ENCODE results near the gene MCF2L2. TPM values are rescaled to one million over a fixed set of nuclear protein-coding genes. Genes with fewer than 3 reads are reported as not detected.
"Not testable (repeated sequence)": the region's sequence is repeated elsewhere in the genome, so short reads cannot be mapped to it uniquely, and the experiment has no call there.

MCF2L2 gene
- total RNA-seq, 1 experiment from 2014 or later, result 0.46 TPM

- DNase-seq (ENCODE audit: low read depth), result peak; percentile 78
Measured at GRCh38 chr3:183244219-183244618, 184.2 kb downstream of the MCF2L2 start.

GRCh38 chr3:183242431-183242830 lies 186.0 kb downstream of the MCF2L2 start:
- no peak for DNase-seq (ENCODE audit: low read depth)

DNA sequence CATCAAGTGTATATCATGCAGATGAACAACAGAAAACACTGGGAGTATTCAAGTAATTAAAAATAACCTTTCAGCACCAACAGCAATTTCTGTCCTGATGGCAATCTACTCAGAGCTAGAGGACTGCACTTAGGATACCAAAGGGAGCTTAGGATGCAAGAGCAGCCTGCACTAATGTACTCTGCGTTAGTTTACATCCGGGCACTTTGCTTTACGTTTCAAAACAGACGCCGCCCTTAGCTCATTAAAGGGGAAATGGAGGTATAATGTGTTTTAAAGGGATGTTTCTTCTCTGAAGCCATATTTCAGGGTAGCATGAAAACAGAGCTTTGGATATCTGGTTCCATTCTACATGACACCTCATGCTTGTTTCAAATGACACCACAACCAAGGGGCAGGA lies 189.4 kb downstream of the MCF2L2 start:
- DNase-seq (ENCODE audit: low read depth), result no peak

DNA sequence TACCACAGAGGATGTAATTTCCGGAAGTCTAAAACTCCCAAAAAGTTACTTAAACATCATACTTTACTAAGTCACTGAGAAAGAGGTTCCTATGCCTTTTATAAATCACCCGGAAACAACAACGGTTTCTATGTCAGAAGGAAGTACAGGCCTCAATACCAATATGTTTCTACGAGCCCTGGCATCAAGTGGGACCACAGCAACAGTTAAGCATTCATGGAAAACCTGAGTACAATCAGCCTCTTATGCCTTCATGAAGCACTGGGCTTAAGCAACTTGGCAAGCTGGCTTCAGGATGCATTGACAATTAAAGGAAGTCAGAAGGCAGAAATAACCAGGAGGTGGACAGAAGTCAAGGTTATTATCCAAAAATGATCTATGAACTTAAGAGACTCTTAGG lies 194.5 kb downstream of the MCF2L2 start:
- DNase-seq (ENCODE audit: low read depth), result no peak

DNA sequence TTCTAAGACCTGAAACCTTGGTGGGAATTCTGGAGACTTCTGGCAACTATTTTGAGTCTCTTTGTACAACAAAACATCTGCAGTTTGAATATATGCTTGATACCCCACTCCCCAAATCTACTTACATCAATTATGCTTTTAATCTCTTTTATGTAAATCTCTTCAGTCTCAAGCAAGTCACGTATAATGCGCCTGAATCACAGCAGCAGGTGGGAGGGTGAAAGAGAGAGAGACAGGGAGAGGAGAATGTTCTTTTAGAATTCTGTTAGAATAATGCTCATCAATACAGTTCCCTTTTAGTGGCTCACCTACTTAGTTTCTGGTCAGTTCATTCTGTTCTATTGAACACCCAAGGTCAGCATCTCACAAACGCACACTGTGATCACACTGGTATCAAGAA lies 197.6 kb downstream of the MCF2L2 start:
- DNase-seq (ENCODE audit: low read depth), result no peak

DNA sequence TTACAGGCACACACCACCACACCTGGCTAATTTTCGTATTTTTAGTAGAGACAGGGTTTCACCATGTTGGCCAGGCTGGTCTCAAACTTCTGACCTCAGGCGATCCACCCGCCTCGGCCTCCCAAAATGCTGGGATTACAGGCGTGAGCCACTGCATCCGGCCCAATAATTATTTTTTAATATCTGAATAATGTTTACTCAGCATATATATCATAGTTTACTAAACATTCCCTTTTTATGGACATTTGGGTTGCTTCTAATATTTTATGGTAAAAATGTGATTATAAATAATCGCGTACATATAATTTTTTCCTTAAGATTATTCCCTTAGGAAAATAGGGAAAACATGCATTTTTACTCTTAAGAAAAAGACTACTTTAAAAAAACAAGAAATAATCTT lies 198.2 kb downstream of the MCF2L2 start:
- not testable (repeated sequence) for DNase-seq (ENCODE audit: low read depth)

GRCh38 chr3:183229178-183229577 lies 199.2 kb downstream of the MCF2L2 start:
- DNase-seq (ENCODE audit: low read depth), result no peak

DNA sequence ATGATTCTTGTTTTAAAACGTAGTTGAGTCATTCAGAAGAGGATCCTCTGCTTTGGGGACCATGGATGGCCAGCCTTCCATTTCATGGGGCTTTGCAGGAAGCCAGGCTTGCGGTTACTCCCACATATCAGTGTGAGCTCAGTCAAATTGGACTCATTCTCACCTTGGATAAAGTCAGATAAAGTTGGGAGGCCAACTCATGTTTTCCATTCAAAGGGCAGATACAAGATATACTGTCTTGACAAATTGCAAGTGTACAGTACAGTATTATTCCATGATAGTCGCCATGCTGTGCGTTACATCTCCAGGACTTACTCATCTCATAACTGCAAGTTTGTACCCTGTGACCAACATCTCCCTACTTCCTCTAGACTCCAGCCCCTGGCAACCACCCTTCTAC lies 200.8 kb downstream of the MCF2L2 start:
- DNase-seq (ENCODE audit: low read depth), result no peak

DNA sequence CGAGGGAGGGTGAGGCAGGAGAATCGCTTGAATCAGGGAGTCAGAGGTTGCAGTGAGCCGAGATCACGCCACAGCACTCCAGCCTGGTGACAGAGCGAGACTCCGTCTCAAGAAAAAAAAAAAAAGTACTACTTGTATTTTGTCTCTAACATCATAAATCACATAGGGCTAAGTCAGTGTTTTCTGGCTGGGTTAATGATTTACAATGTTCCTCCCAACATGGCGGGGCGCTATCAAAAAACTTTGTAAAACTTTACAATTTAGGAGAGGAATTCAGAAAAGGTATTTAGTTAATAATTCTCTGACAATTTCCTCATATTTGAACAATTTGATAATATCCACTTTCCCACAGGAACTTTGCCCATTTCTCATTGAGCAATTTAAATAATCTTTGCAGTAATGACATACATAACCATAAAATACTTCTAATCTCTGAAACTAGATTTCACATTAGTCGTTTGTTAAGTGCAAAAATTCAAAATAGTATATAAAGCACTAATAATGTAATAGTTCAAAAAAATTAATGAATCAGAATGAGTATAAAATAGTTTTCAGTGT lies 202.0 kb downstream of the MCF2L2 start:
- no peak for DNase-seq (ENCODE audit: low read depth)

DNA sequence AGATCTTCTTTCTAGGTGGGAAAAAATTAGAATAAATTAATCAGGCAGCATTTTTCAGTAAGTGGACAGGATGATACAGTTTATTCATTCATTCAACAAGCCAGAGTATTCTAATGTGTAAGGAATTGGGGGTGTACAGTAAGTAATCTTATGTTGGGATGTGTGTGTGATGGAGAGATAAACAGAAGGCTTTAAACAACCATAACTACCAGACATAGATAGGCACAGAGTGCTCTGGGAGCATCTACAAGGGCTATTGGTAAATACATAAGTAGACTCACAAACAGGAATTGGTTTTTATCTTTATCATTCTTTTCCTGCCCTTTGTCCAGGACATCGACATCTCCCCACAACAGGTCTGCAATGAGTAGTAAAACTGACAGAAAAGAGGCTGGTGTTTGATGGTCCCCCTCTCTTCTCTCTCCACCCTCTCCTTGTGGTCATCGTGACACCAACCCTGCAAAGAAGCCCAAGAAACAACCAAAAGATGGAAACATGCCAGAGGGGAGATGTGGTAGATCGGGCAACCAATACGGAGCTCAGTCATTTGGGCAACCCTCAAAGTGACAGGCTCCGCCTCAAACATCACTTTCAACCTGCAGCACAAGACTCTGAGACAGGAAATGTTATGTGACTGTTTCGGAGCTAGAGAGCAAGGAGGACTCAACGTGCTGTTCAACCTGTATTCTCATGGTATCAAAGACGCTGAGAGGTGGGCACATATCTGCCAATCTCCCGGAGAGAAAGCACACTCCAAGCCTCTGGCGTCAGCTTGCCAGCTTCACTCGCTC lies 204.0 kb downstream of the MCF2L2 start:
- DNase-seq (ENCODE audit: low read depth), result no peak

DNA sequence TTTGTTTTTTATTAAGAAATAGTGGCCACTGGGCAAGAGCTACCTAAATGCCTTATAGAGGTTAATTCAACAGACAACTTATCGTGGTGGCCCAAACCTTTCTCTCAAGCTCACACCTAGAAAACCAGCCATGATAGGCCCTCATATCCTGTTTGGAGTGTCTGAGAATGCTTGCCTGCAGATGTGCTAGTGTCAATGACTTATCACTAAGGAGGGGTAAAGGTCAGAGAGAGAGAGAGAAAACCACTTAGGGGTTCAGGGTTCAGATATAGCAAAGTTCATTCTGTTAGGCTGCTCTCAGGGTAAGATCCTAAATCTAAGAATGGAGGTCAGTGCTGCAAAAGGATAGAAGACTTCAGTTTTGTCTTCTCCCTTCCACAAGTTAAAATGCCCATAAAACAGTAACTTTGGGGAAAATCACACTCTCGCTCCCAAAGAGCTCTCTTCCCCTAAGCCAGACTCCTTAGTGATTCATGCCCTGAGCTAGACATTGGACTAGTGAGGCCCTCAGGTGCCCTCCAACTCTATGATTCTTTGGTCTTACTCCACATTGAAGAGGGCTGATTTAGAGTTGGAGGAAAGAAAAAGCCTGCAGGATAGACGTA lies 205.7 kb downstream of the MCF2L2 start:
- DNase-seq (ENCODE audit: low read depth), result no peak

GRCh38 chr3:183220828-183221227 lies 207.6 kb downstream of the MCF2L2 start:
- DNase-seq (ENCODE audit: low read depth), result no peak

- no peak for DNase-seq (ENCODE audit: low read depth)
Measured at GRCh38 chr3:183218826-183219225, 209.6 kb downstream of the MCF2L2 start.

GRCh38 chr3:183217548-183218332 lies 210.7 kb downstream of the MCF2L2 start:
- no peak for DNase-seq (ENCODE audit: low read depth)

DNA sequence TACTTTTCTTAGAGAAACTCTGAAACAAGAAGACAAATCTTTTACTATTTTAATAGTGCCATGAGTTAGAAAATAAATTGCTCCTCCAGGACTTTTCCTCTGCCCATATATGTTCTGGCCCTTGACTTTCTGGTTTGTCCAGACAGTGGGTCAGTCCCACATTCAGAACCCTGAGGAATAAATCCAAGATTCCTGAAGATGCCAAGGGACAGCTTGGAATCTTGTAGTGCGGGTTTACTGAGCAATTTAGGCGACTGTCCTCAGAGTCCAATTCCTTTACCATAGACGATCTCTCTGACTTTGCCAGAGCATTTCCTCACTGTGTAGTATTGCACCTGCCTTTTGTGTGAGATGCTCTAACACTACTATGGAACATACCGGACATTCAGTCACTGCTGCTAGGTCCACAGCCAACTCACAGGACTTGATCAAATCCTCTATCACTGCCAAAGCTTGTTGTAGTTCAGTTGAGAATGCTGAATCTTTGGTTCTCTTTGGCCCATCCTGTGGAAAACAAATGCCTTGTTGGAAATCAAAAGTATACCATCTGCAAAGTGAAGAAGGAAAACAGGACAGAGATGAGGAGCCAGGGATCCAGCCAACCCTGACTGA lies 212.7 kb downstream of the MCF2L2 start:
- no peak for DNase-seq (ENCODE audit: low read depth)

DNA sequence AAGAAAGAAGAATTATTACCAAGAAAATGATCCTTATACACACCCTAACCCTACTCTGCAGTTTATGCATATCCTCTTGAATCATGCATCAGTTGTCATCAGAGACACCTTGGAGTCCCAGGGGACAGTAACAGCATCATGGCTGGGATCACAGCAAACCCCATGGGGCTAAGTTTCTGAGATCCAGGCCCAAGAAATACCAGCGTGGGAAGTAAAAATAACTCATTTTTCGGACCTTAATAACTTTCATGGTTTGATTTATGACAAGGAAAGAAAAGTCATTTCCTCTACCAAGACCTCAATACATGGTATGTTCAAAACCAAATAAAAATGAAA lies 214.2 kb downstream of the MCF2L2 start:
- DNase-seq (ENCODE audit: low read depth), result no peak

DNA sequence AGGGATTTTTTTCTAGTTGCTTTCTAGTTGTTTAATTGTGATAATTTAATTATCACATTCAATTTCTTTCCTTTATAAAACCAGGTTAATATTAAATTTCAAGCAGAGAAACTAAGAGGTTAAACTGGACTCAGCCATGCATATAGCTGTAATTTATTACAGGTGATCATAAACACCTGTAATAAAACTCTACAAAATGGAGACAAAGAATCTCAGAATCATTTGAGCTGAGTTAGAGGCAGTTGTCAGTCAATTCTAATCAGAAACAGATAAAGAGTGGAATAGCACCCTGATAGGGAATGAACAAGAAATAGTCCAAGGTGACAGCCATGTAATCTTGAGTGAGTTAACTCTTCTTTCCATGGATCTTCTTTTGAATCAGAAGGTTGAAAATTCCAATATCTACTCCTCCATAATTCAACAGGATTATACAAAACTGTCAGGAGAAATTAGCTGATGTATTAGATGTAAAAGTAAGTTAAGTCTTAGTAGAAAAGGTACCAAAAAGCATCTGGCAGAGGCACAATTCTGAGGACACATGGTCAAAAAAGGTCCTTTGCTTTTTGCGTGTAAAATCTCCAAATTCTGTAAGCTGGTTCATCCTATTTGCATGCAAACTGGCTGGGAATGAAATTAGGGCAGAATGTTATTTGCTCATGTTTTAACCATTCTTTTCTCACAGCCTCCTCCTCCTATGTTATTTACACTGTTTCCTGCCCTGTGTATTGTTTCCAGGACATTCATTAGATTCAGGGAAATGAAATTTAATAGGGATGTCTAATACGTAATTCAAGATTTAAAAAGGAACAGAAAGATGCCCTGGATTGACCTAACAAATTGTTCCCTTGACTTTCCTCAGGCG lies 214.8 kb downstream of the MCF2L2 start:
- DNase-seq (ENCODE audit: low read depth), result no peak

DNA sequence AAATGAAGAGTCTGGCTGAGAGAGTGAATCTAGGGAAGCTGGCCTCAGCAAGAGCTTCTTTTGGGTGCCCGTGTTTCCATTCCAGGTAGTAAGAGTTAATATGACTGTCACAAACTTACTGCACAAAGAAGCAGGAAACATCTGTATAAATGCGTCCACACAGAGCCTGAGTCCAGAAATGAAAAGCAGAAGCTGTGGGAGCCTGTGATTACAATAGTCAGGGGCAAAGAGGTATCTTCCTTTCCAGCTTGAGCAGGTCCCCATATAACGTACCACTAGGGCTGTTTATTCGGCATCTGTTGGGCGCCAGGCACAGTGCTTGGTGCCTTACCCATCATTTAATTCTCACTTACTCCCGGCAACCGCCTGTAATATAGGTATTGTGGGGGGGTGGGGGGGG lies 215.9 kb downstream of the MCF2L2 start:
- no peak for DNase-seq (ENCODE audit: low read depth)

DNA sequence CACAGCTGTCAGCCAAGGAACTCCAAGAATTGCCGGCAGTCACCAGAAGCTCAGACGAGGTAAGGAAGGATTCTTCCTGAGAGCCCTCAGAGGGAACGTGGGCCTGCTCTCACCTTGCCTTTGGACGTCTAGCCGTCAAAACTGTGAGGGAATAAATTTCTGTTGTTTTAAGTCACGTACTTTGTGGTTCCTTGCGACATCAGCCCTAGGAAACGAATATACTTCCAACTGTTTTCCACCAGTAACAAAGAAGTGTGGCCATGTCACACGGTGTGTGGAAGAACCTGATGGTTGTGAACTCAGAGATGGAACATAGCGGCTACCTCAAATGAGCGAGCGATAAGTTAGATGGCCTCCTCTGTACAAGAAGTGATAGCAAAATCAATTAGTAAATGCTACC lies 216.3 kb downstream of the MCF2L2 start:
- no peak for DNase-seq (ENCODE audit: low read depth)

DNA sequence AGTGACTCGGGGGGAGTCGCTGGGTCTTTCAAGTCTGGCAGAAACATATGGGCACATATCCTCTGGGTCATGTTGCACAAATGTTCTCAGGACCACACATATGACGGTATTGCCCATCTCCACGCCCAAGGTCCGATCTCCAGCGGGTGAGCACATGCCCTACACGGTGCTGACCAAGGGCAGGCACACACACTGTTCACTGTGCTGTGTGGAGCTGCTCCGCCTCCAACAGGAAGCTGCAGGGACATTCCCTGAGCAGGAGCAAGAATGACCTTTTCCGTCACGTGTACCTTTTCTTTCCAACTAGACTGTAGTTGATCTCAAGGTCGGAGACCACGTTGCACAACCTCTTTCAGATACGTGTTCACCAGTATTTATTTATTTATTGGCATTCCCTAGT lies 217.1 kb downstream of the MCF2L2 start:
- no peak for DNase-seq (ENCODE audit: low read depth)

DNA sequence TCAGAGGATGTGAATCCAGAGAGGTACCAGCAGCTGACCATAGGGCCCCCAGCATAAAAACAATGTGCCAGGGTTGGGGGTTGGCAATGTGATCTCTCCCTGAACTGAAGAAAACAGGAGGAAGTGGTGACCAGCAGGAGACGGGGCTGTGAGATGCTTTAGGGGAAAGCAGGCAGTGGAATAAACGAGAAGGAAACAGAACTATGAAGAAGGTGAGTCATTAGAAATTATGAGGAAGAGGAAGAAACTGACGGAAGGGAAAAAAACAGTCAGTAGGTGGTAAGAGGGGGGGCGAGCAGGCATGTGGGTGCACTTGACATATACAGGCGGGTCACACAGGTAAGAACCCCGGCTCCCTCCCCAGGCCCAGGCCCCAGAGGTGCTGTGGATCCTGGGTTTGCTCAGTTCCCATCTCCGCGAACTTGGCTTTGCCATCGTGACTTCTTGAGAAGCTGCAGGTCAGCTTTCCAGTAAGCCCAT lies 217.5 kb downstream of the MCF2L2 start:
- no peak for DNase-seq (ENCODE audit: low read depth)

All from Daoy (cell line).